ENCODE results near the gene ATP13A1.
"Not testable (repeated sequence)": the region's sequence is repeated elsewhere in the genome, so short reads cannot be mapped to it uniquely, and the experiment has no call there.

Gene ATP13A1

DNA sequence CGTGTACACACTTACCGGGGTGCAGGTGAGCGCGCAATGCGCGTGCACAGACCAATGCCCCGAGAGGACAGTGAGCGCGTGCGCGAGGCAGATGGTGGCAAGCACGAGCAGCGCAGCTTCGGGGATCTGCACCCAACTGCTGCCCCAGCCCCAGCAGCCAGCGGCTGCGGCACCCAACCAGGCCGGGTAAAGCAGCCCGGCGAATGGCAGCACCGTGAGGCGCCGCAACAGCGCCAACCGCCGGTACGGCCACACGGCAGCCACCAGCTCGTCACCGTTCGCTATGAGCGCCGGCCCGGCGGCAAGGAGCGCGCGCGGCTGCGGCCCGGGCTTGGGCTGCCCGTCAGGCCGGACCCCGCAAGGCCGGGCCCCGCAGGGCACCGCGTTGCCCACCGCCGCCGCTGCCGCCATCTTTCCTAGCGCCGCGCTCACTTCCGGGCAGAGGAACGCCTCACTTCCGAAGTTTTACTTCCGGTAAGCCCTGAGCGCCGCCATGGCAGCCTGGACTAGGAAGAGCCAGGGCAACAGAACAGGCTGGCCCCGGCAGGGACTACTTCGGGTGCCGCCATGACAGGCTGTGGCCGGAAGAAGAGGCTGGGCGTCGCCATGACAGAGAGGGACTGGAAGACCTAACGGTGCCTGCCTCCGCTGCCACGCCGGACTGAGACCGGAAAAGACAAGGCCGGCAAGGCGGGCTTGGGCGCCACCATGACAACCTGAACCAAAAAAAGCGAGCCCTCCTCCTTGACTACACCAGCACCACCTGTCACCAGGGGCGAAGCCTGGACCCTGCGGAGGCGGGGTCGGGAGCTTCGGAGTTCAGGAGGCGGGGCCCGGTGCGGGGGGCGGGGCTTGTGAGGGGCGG, at the start of gene ATP13A1:
Gene ATP13A1 (minus strand): TSS at position 421 of the 865 bp plus-strand sequence. CDS start 10 bp downstream, at position 411.
- DNase-seq: peak; percentile 97

DNA sequence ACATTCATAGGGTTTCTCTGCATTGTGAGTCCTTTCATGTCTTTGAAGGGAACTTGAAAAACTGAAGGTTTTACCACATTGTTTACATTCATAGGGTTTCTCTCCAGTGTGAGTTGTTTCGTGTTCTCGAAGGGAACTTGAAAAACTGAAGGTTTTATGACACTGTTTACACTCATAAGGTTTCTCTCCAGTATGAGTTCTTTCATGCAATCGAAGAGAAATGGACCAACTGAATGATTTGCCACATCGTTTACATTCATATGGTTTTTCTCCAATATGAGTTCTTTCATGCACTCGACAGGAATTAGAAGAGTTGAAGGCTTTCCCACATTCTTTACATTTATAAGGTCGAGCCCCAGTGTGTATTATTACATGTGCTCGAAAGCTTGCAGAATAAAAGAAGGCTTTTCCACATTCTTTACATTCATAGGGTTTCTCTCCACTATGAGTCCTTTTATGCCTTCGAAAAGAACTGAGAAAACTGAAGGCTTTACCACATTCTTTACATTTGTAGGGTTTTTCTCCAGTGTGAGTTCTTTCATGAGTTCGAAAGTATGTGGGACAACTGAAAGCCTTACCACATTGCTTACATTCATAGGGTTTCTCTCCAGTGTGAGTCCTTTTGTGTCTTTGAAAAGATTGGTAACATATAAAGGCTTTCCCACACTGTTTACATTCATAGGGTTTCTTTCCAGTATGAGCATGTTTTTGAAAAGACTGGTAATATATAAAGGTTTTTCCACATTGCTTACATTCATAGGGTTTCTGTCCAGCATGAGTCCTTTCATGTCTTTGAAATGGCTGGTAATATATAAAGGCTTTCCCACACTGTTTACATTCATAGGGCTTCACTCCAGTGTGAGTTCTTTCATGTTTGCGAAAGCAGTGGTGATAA, 48.7 kb upstream of the ATP13A1 start:
- DNase-seq: no peak

DNA sequence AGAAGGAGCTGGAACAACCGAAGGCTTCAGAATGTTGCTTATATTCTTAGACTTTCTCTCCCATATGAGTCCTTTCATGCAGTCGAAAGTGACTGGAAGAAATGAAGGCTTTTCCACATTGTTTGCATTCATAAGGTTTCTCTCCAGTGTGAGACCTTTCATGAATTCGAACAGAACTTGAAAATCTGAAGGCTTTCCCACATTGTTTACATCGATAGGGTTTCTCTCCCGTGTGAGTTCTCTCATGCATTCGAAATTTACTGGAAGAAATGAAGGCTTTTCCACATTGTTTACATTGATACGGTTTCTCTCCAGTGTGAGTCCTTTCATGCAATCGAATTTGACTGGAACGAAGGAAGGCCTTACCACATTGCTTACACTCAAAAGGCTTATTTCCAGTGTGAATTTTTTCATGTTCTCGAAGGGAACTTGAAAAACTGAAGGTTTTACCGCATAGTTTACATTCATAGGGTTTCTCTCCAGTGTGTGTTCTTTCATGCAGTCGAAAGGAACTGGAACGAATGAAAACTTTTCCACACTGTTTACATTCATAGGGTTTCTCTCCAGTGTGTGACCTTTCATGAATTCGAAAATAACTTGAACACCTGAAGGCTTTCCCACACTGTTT, 47.9 kb upstream of the ATP13A1 start:
- DNase-seq: no peak

DNA sequence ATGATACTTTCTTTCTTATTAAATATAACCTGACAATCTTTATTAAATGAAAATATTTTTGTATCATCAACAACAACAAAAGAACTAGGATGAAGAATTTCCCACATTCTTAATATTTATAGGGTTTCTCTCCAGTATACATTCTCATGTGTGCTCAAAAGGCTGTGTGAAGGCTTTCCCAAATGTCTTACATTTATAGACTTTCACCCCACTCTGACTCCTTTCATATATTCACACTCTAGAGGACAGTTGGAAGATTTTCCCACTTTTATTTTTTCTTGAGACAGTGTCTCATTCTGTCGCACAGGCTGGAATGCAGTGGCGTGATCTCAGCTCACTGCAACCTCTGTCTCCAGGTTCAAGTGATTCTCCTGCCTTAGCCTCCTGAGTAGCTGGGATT, 47.0 kb upstream of the ATP13A1 start:
- DNase-seq: no peak

DNA sequence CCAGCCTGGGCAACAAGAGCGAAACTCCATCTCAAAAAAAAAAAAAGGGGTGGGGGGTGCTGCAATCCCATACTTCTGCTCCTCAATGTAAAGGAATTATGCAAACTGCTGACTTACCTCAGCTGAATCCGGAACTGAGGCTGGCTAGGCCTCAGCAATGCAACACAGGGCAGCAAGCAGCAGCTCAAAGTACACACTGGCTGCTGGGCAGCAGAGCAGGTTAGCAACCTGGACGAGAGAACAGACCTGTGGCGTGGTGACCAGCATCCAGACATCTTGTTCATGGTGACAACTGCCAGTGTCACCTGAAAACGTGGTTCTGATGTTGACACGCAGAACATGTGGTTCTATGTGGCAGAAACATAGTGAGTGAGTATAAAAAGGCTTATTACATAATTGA, 41.4 kb upstream of the ATP13A1 start:
- no peak for DNase-seq

DNA sequence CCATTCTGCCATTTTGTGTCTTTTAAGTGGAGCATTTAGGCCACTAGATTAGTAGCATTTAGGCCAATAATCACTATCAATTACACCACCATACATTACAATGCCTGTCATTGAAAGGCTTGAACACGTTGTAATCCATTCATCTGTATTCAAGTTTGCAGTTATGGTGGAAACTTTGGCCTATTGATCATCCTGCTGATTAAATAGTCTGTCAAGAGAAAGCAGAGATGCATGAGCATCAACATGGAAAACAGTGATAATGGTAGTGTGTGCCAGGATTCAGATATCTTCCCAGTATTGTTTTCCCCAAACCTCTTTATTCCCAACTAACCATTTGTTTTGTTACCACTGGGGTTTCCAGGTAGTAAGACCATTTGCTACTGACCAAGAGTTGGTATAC, 37.0 kb upstream of the ATP13A1 start:
- not testable (repeated sequence) for DNase-seq

DNA sequence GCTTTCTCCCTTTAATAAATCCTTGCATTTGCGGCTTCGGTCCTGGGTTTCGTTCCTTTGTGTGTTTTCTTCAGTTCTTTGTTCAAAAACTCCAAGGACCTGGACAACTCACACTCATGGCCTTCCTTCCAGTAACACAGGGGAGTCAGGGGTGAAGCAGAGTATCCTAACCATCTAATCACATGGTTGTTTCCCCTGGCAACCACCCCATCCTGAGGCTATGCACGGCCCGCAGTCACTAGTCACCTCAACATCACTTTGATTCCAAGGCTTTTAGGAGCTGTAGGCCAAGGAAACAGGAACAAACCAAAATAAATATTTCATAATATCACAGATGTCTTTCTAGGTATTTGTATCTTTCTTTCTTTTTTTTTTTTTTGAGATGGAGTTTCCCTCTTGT, 34.1 kb upstream of the ATP13A1 start:
- no peak for DNase-seq

DNA sequence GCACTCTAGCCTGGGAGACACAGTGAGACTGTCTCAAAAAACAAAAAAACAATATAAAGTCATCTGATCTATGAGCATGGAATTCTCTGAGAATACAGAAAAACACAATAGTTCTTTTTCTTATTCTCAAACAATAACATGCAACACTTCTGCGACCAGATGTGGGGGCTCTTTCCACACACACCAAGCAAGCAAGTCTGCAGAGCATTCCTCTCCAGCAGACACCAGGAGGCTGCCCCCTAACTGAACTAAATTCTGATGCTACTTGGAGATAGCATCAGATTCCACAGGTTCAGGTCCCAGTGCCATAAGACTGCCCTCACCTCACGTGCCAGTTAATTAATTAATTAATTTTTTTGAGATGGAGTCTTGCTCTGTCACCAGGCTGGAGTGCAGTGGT, 32.9 kb upstream of the ATP13A1 start:
- DNase-seq: no peak

DNA sequence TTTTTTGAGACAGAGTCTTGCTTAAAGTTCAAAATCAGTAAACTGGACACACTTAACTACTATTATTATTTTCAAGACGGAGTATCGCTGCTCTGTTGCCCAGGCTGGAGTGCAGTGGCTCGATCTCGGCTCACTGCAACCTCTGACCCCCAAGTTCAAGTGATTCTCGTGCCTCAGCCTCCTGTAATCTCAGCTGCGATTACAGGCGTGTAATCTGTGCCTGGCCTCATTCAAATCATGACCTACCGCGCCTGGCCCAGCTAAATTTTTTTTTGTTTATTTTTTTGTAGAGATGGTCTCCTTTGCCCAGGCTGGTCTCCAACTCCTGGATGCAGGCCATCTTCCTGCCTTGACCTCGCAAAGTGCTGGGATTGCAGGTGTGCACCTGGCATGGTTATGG, 28.2 kb upstream of the ATP13A1 start:
- no peak for DNase-seq

DNA sequence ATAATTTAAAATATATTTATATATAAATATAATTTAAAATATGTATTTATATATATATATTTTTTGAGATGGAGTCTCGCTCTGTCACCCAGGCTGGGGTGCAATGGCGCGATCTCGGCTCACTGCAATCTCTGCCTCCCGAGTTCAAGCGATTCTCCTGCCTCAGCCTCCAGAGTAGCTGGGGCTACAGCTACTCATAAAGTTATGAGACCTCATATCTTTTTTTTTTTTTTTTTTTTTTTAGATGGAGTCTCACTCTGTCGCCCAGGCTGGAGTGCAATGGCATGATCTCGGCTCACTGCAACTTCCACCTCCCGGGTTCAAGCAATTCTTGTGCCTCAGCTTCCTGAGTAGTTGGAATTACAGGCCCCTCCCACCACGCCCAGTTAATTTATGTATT, 25.5 kb upstream of the ATP13A1 start:
- not testable (repeated sequence) for DNase-seq

DNA sequence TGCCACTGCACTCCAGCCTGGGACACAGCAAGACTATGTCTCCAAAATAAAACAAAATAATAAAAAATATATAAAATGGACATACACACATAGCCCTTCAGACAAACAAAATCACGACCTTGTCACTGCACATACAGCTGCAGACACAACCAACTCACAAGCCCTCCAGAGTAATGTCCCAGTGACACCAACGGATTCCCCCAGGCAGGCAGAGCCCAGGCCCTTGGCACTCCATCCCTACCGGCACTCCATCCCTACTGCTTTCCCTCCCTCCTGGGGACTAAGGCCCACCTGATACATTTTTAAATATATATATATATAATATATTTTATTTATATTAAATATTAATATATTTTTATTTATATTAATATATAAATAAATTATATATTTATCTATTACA, 23.6 kb upstream of the ATP13A1 start:
- no peak for DNase-seq

DNA sequence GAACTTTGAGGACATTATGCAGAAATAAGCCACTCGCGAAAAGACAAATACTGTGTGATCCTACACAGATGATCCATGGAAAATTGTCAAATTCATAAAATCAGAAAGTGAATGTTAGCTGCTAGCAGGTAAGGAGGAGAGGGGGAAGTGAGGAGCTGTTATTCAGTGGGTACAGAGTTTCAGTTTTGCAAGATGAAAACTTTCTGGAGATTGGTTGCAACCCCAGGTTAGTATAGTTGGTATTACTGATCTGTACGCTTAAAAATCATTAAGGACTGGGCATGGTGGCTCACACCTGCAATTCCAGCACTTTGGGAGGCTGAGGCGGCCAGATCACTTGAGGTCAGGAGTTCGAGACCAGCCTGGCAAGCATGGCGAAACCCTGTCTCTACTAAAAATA, 23.1 kb upstream of the ATP13A1 start:
- DNase-seq: no peak

DNA sequence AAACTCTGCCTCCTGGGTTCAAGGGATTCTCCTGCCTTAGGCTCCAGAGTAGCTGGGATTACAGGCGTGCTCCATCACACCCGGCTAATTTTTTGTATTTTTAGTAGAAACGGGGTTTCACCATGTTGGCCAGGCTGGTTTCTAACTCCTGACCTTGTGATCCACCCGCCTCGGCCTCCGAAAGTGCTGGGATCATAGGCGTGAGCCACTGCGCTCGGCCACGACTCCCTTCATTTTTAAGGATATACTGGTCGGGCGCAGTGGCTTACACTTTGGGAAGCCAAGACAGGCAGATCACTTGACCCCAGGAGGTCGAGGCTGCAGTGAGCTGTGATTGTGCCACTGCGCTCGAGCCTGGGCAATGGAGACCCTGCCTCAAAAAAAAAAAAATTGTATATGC, 22.6 kb upstream of the ATP13A1 start:
- not testable (repeated sequence) for DNase-seq

DNA sequence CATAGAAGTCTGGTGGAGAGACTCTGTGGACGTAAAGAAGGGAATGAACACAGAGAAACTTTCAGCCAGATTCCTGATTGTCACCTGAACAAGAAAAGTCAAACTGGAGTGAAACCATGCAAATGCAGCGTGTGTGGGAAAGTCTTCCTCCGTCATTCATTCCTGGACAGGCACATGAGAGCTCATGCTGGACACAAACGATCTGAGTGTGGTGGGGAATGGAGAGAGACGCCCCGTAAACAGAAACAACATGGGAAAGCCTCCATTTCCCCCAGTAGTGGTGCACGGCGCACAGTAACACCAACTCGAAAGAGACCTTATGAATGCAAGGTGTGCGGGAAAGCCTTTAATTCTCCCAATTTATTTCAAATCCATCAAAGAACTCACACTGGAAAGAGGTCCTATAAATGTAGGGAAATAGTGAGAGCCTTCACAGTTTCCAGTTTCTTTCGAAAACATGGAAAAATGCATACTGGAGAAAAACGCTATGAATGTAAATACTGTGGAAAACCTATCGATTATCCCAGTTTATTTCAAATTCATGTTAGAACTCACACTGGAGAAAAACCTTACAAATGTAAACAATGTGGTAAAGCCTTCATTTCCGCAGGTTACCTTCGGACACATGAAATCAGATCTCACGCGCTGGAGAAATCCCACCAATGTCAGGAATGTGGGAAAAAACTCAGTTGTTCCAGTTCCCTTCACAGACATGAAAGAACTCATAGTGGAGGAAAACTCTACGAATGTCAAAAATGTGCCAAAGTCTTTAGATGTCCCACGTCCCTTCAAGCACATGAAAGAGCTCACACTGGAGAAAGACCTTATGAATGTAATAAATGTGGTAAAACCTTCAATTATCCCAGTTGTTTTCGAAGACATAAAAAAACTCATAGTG, 15.9 kb upstream of the ATP13A1 start:
- no peak for DNase-seq

DNA sequence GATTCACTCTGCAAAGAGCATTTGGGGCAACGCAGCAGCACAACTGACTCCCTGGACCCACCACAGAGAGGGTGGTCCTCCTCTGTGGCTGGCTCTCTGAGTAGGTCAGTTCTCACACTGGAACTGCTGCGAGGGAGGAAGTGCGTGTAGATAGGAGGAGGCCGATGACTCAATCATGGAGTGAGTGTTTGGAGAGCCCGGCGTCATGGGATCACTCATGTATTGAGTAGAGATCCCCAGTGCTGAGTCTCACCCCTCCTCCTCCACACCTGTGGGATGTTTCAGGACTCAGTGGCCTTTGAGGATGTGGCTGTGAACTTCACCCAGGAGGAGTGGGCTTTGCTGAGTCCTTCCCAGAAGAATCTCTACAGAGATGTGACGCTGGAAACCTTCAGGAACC, 14.1 kb upstream of the ATP13A1 start:
- DNase-seq: no peak

DNA sequence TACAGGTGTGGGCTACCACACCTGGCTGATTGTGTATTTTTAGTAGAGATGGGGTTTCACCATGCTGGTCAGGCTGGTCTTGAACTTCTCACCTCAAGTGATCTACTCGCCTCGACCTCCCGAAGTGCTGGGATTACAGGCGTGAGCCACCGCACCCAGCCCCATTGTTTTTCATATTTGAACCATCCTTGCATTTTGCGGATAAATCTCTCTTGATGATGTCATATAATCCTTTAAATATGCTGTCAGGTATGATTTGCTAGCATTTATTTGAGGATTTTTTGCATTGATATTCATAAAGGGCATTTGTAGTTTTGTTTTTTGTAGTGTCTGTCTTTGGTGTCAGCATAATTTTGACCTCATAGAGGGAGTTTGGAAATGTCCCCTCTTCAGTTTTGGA, 10.8 kb upstream of the ATP13A1 start:
- DNase-seq: no peak

DNA sequence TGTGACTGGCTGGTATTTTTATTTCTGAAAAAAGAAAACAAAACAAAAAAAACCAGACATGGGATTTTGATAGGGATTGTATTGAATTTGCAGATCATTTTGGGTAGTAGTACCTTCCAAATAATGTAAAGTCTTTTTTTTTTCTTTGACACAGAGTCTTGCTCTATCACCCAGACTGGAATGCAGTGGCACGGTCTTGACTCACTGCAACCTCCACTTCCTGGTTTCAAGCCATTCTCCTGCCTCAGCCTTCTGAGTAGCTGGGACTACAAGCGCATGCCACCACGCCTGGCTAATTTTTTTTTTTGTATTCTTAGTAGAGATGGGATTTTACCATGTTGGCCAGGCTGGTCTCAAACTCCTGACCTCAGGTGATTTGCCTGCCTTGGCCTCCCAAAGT, 9.3 kb upstream of the ATP13A1 start:
- DNase-seq: no peak

DNA sequence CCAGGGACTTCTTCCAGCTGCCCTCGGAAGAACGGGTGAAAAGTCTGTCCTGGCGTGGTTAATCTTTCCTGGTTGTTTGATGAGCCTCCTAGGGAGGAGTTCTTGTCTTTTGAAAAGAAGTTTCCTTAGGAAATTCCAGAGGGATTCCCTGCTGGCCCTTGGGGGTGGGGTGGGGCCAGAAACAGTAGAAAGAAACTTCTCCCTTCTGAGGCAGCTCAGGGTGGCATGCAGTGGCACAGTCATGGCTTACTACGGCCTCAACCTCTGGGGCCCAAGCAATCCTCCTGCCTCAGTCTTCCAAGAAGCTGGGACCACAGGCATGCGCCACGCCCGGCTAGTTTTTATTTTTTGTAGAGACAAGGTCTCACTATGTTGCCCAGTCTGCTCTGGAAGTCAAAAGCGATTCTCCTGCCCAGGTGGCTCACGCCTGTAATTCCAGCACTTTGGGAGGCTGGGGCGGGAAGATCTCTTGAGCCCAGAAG, 6.6 kb upstream of the ATP13A1 start:
- peak; percentile 37 for DNase-seq

DNA sequence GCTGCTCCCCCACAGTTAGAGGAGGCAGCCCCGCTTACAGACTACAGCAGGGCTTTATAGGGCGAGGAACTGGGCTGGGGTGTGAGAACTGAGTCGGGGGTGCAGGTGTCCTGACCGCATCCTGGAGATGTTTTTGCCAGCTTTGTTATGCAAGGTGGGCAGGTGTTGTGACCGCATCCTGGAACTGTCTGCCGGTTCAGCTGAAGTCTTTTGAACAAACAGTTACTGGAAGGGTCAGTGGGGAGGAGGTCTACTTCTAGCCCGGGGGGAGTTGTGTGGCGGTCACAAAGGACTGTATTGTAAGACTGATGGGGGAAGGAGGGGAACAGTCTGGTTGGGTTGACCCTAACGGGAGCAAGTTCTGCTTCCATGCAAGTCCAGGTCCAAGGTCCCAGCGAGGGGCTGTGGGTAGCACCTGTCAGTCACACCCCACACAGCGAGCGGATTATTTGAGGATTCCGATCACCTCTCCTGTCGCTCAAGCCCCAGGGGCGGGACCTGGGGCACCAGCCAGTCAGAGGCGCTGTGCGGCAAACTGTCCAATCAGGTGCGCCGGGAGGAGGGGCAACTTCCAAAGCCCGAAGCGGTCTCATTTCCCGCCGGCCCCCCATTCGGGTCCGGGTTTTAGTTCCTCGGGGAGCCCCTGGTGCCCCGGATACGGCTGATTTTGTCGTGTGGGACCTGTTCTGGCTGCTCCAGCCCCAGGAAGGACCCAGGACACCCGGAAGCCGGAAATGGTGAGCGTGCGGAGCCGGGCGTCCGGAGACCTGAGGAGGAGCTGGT, 4.9 kb upstream of the ATP13A1 start, which contains the start of gene ZNF101:
Gene ZNF101 (plus strand): TSS at position 610 of the 783 bp plus-strand sequence. CDS start 125 bp downstream, at position 735.
- DNase-seq: peak; percentile 92

DNA sequence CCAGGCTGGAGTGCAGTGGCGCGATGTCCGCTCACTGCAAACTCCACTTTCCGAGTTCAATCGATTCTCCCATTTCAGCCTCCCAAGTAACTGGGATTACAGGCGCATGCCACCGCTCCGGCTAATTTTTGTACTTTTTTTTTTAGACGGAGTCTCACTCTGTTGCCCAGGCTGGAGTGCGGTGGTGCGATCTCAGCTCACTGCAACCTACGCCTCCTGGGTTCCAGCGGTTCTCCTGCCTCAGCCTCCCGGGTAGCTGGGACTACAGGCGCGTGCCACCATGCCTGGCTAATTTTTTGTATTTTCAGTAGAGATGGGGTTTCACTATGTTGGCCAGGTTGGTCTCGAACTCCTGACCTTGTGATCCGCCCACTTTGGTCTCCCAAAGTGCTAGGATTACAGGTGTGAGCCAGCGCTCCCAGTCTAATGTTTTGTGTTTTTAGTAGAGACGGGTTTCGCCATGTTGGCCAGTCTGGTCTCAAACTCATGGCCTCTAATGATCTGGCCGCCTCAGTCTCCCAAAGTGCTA, 2.0 kb upstream of the ATP13A1 start:
- peak; percentile 20 for DNase-seq

DNA sequence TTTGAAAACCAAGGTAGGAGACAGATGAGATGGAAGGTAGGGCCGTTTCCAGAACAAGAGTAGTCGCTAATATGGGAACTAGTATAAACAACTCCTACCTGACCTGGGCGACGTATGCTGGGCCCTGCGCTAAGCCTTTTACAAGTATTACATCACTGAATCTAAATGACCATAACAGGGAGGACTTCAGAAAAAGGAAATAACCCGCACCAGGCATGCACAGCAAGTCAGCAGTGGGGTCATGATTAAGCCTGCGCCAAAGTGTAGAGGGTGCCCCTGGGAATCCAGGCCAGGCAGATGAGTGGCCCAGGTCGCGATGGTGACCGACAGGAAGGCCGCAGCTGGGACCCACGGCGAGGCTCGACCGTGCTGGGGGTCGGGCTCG, 613 bp downstream of the ATP13A1 start:
- no peak for DNase-seq

All from right forelimb (tissue), 1 donor.